Mesothelial cell of epicardium (in vitro differentiated cells): ENCODE measurements around the gene HSPB8. TPM values are rescaled to one million over a fixed set of nuclear protein-coding genes. Genes with fewer than 3 reads are reported as not detected.

Experiments
- DNase-seq, 2 experiments: peaks; one replicate each; pipeline ENCODE4 v3.0.0; 2021; ENCODE audit warnings: low spot score in 2 of 2; ENCODE audit not compliant: unreplicated experiment in 2 of 2
- H3K27ac Mint-ChIP-seq: 2 replicates; pipeline ENCODE4 v1.8.0; 2021; ENCODE audit warnings: mixed read lengths
- H3K27me3 Mint-ChIP-seq: 2 replicates; pipeline ENCODE4 v1.8.0; 2021; ENCODE audit warnings: low read depth, mixed read lengths
- H3K36me3 Mint-ChIP-seq: 2 replicates; pipeline ENCODE4 v1.8.0; 2021; ENCODE audit warnings: mixed read lengths
- H3K4me1 Mint-ChIP-seq: 2 replicates; pipeline ENCODE4 v1.8.0; 2021; ENCODE audit warnings: mixed read lengths
- H3K4me3 Mint-ChIP-seq: 2 replicates; pipeline ENCODE4 v1.8.0; 2021; ENCODE audit warnings: mild to moderate bottlenecking, moderate library complexity, mixed read lengths
- H3K9me3 Mint-ChIP-seq: 2 replicates; pipeline ENCODE4 v1.8.0; 2021; ENCODE audit warnings: mixed read lengths
- total RNA-seq: library from RNA; stranded (reverse); gene quantifications from 3 replicates; pipeline ENCODE4 v1.2.1, GENCODE V29; 2021
- TF ChIP-seq, protein P1 (sequence below): fragments of 200-600 bp; sonication (generic); IDR thresholded peaks from one replicate; pipeline ENCODE4 v1.5.0; 2021; ENCODE audit warnings: antibody characterized with exemption; ENCODE audit not compliant: unreplicated experiment

Gene HSPB8, protein sequence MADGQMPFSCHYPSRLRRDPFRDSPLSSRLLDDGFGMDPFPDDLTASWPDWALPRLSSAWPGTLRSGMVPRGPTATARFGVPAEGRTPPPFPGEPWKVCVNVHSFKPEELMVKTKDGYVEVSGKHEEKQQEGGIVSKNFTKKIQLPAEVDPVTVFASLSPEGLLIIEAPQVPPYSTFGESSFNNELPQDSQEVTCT
- total RNA-seq = 13.5 to 16.8 TPM (median 15.7 TPM) in 3 replicates

DNA sequence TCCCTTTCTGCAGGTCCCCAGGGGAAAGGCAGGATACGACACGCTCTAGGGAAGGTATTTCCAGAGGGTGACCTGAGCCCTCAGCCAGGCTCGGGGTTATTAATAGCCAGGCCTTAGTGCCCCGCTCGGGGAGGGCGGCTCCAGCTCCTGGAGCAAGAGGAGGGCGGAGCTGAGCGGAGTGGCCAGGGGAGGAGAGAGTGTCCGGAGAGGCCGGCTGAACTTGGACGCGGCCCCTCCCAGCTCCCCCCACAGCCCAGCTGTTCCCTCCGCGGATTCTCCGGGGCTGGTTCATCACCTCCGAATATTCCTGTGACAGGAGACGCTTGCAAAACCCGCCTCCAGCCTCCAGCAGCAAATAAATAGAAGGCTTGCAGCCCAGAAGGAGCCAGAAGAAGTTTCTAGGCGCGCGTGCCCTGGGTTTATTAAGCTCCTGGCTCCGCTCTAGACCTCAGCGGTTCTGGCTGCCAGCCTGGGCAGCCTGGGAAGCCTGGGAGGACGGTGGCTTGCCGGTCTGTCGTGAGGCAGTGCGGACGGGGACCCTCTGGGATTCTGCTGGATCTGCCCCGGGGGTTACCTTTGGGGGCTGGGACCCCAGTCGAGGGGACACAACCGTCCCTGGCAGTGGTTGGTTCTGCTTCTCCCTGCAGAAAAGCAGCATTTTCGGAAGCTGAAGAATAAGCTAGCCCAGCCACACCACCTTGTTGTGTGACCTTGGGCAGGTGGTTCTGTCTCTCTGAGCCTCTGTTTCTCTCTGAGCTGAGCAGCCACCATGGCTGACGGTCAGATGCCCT lies at the start of gene HSPB8:
TSS of gene HSPB8 (plus strand) at position 388 of the 791 bp plus-strand sequence. CDS start at position 770, 382 bp downstream.
- Mint-ChIP-seq H3K4me3 (peak within 1 kb of the TSS; percentile 66), H3K27me3 (no peaks in the 10 kb centered on the region), H3K36me3 (no peaks in the 10 kb centered on the region), H3K9me3 (no peaks in the 10 kb centered on the region), H3K27ac (peak within 1 kb of the TSS; percentile 97), H3K4me1 (peaks cover 57% of the 10 kb centered on the region)
- TF ChIP-seq, protein P1, sequence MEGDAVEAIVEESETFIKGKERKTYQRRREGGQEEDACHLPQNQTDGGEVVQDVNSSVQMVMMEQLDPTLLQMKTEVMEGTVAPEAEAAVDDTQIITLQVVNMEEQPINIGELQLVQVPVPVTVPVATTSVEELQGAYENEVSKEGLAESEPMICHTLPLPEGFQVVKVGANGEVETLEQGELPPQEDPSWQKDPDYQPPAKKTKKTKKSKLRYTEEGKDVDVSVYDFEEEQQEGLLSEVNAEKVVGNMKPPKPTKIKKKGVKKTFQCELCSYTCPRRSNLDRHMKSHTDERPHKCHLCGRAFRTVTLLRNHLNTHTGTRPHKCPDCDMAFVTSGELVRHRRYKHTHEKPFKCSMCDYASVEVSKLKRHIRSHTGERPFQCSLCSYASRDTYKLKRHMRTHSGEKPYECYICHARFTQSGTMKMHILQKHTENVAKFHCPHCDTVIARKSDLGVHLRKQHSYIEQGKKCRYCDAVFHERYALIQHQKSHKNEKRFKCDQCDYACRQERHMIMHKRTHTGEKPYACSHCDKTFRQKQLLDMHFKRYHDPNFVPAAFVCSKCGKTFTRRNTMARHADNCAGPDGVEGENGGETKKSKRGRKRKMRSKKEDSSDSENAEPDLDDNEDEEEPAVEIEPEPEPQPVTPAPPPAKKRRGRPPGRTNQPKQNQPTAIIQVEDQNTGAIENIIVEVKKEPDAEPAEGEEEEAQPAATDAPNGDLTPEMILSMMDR = no peak
- peak in 1 of 2 experiments; percentile 54 for DNase-seq

DNA sequence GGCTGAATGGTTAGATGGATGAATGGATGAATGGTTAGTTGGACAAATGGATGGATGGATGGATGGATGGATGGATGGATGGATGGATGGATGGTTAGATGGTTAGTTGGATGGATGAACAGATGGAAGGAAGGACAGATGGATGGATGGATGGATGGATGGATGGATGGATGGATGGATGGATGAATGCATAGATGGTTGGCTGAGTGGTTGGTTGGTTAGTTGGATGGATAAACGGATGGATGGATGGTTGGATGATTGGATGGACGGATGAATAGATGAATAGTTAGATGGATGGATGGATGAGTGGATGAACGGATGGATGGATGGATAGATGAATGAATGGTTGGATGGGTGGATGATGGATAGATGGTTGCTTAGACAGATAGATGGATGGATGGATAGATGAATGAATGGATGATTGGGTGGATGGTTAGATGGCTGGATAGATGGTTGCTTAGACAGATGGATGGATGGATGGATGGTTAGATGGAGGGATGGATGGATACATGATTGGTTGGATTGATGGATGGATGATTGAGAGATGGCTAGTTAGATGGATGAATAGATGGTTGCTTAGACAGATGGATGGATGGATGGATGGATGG lies 48.8 kb upstream of the HSPB8 start:
- H3K27ac Mint-ChIP-seq = no peak overlapping the region
- no peak for DNase-seq
- H3K36me3 Mint-ChIP-seq = no peaks in the 10 kb centered on the region
- H3K4me1 Mint-ChIP-seq = no peaks in the 10 kb centered on the region
- H3K27me3 Mint-ChIP-seq = no peaks in the 10 kb centered on the region
- no peak overlapping the region for H3K4me3 Mint-ChIP-seq
- H3K9me3 Mint-ChIP-seq = no peaks in the 10 kb centered on the region
- TF ChIP-seq, protein P1 = no peak

DNA sequence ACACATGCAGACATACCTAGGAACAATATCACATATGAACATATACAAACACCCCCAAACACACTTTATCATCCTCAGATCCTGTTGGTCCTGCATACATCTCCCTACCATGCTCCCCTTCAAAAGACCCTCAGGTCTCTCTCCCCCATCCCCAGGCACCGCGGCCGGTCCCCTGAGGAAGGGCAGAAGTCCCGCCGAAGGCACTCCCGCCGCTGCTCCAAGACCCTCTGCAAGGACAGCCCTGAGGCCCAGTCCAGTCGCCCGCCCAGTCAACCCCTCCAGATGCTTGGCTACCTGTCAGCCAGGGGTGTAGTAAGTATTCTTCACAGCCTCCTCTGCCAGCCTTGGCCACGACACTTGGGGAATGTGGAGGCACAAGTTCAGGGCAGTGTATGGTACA lies 48.2 kb upstream of the HSPB8 start:
- no peak for DNase-seq
- no peaks in the 10 kb centered on the region for H3K27me3 Mint-ChIP-seq
- no peaks in the 10 kb centered on the region for H3K36me3 Mint-ChIP-seq
- H3K9me3 Mint-ChIP-seq = no peaks in the 10 kb centered on the region
- H3K27ac Mint-ChIP-seq = no peak overlapping the region
- no peak overlapping the region for H3K4me3 Mint-ChIP-seq
- no peaks in the 10 kb centered on the region for H3K4me1 Mint-ChIP-seq
- TF ChIP-seq, protein P1 = no peak

DNA sequence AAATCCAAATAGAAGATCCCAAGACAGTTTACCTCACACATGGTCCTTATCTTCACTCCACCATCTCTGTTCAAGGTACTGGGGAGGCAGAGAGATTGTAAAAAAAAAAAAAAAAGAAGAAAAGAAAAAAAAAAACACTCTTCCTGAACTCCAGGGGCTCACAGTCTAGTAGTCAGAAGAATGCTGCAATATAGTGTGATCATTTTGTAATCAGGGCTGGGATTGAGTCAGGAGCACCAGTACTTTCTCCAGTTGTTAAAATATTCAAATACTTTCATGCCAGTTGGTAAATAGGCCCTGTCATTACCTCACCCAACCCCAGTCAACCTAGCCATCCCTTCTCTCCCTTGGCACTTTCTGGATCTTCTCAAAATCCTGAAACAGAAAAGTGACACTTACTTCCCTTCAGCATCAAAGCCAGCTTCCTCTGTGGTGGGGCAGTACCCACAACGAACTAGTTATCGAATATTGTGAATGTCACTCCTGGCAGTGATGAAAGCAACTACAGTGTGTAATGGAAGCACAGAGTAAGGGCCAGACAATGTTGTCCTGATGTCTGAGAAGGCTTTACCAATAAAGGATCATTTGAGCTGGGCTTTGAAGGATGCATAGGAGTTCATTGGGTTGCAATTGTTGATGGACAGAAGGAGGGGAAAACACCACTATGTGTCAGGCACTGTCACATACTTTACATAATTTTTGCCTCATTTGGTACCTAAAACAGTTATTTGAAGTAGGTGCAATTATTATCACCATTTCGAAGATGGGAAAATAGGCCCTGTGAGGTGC lies 44.3 kb upstream of the HSPB8 start:
- Mint-ChIP-seq H3K27ac (no peak overlapping the region), H3K27me3 (no peaks in the 10 kb centered on the region), H3K9me3 (no peaks in the 10 kb centered on the region), H3K4me1 (no peaks in the 10 kb centered on the region), H3K36me3 (no peaks in the 10 kb centered on the region), H3K4me3 (no peak overlapping the region)
- TF ChIP-seq, protein P1 = no peak
- DNase-seq = no peak

DNA sequence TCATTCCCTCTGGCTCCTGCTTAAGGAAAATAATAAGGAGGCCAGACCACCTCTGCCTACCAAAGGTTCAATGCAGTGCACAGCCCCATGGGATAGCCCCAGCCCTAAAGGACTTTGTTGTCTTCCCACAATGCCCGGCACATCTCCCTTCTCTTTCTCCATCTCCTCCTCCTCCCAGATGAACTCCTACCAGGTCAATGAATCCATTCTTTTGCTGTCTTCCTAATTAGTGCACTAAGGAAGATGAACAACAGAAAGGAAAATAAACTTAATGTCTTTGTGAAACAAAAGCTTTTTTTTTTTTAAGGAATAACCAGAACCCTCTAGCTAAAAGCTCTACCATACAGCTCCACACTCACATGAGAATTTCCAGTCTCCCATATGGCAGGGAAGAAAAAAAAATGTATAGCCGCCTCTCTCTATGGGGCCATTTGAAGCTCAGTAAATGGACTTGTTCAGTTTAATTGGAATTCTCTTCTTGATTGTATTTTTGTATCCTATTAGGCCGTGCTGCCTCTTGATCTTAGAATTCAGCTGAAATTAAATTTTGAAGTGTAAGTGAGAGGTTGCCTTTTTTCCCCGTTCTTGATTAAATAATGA lies 41.8 kb upstream of the HSPB8 start:
- DNase-seq = no peak
- Mint-ChIP-seq H3K27me3 (no peaks in the 10 kb centered on the region), H3K4me1 (no peaks in the 10 kb centered on the region), H3K9me3 (no peaks in the 10 kb centered on the region), H3K27ac (no peak overlapping the region), H3K36me3 (peaks cover 3% of the 10 kb centered on the region), H3K4me3 (no peak overlapping the region)
- TF ChIP-seq, protein P1 = no peak
